H1 (cell line): ENCODE measurements around the gene HSF4. TPM values are rescaled to one million over a fixed set of nuclear protein-coding genes. Genes with fewer than 3 reads are reported as not detected.
A peak's percentile ranks its signal among the peaks of the same experiment; 100 is the strongest.

Experiments used
- ASH2L ChIP-seq: fragments of 200-600, 300-600 bp; sonication (generic); IDR thresholded peaks from one replicate; pipeline ENCODE4 v1.7.1; 2017; ENCODE audit warnings: low read length
- CEBPB ChIP-seq: IDR thresholded peaks from 2 replicates; pipeline ENCODE4 v1.6.1; 2012; ENCODE audit warnings: low read depth, low read length
- EZH2 ChIP-seq: fragments of 200-600 bp; sonication (generic); IDR thresholded peaks from 2 replicates; pipeline ENCODE4 v1.7.1; 2012; ENCODE audit warnings: low read depth, mild to moderate bottlenecking, moderate library complexity, low read length, inconsistent platforms; ENCODE audit not compliant: severe bottlenecking
- PHF8 ChIP-seq: fragments of 200-600 bp; sonication (generic); conservative IDR thresholded peaks from 2 replicates; pipeline ENCODE4 v1.7.1; 2012; ENCODE audit warnings: low read depth, mild to moderate bottlenecking, inconsistent platforms, low read length, moderate library complexity
- polyA plus RNA-seq, 7 experiments: library from polyadenylated mRNA; depleted of rRNA in 3 of 7; stranded (reverse) in 5 of 7; unstranded in 2 of 7; fragments of >200 nt in 5 of 7; fragments of 200-250 nt in 2 of 7; gene quantifications; 1 replicate in 5 of 7; 2 replicates in 1 of 7; 4 replicates in 1 of 7; pipeline versions ENCODE4 v1.2.1 to v1.2.3, GENCODE V29; 2011 to 2013; ENCODE audit warnings: missing spikeins in 2 of 7, mixed read lengths in 2 of 7
- total RNA-seq: library from RNA; stranded (reverse); fragmentation: NEBNext Ultra II Directional; extraction: Animal tissue kit (Norgen Biotek cat#: 25700); gene quantifications from 2 replicates; pipeline ENCODE4 v1.2.1, GENCODE V29; 2021
- TF ChIP-seq, protein P1 (sequence below): IDR thresholded peaks from 2 replicates; pipeline ENCODE4 v1.6.1; 2011; ENCODE audit warnings: low read length, improper control_type of control experiment

HSF4 gene
- total and polyA plus RNA-seq, 2 of the 8 experiments (the other 6 are each of a cell fraction or from before 2014, with no cell fraction given) = 0.14 TPM; not detected in 1

DNA sequence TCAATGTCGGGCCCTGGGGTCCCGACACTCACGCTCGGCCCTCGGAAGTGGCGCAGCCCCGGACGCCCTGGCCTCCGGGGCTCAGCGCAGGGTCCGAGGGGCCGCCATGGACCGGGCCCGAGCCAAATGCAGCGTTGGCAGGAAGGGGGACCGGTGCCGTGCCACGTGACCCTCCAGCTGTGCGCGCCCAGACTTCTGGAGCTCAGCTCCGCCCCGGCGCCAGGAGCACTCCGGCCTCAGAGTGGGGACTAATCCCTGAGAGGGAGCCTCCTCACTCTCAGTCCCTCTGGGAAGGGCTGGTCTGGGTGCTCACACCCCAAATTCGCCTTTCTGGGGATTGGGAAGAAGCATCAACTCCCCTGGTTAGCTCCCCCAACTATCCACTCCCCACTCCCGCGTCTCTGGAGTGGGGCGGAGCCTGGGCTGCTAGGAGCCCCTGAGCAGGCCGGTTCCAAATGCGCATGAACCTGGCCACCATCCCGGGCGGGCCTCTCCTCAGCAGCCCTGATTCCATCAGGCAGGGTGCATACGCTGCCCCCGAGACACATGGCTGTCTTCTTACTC is 13.6 kb upstream of the HSF4 start, which contains the start of gene B3GNT9 (continued):
- TF ChIP-seq EZH2 (peak; percentile 40), PHF8 (peak; percentile 55), CEBPB (no peak), ASH2L (peak; percentile 73)
- TF ChIP-seq, protein P1, sequence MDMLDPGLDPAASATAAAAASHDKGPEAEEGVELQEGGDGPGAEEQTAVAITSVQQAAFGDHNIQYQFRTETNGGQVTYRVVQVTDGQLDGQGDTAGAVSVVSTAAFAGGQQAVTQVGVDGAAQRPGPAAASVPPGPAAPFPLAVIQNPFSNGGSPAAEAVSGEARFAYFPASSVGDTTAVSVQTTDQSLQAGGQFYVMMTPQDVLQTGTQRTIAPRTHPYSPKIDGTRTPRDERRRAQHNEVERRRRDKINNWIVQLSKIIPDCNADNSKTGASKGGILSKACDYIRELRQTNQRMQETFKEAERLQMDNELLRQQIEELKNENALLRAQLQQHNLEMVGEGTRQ = peak; percentile 82
- TF ChIP-seq, all 59 proteins: peak for 10
